ENCODE measurements around the gene GJD4. TPM values are rescaled to one million over a fixed set of nuclear protein-coding genes. Genes with fewer than 3 reads are reported as not detected.

The GJD4 gene
- total and polyA plus RNA-seq, 2 experiments from 2014 or later = not detected

GRCh38 chr10:35613107-35613440 is 7.9 kb downstream of the GJD4 start:
- Histone ChIP-seq H4K20me1 (replicated peaks; ENCODE audit: insufficient read depth) (no peaks in the 10 kb centered on the region), H3K4me3 (no peak overlapping the region), H3K27ac (ENCODE audit: low read depth) (no peak overlapping the region), H3K27me3 (ENCODE audit: insufficient read depth) (peaks cover 13% of the 10 kb centered on the region), H2AFZ (peak overlapping the region; percentile 38; the same call in 1 of the 2 replicates), H3K79me2 (replicated peaks; ENCODE audit: insufficient read depth) (no peaks in the 10 kb centered on the region), H3K36me3 (ENCODE audit: insufficient read depth) (no peaks in the 10 kb centered on the region), H3K4me2 (no peak overlapping the region), H3K4me1 (ENCODE audit: insufficient read depth) (no peaks in the 10 kb centered on the region), H3F3A (replicated peaks; ENCODE audit: low read depth) (no peaks in the 10 kb centered on the region), H3K9me2 (ENCODE audit: insufficient read depth) (no peaks in the 10 kb centered on the region)
- Mint-ChIP-seq H3K36me3 (ENCODE audit: low read depth) (peaks cover 17% of the 10 kb centered on the region), H3K4me1 (no peaks in the 10 kb centered on the region), H3K4me3 (no peak overlapping the region), H3K27me3 (ENCODE audit: insufficient read depth, low read depth, poor library complexity) (peaks cover 3% of the 10 kb centered on the region), H3K9me3 (peaks cover 23% of the 10 kb centered on the region), H3K27ac (no peak overlapping the region)
- ATAC-seq (no peak), DNase-seq (ENCODE audit: low spot score) (no peak)
- TF ChIP-seq ZNF462 (CRISPR knock-in tag; IDR thresholded peaks at IDR 0.05) (no peak), CREB1 (CRISPR knock-in tag; IDR thresholded peaks at IDR 0.05; ENCODE audit: low read depth) (no peak), REST (IDR thresholded peaks at IDR 0.05; ENCODE audit: unreplicated experiment) (no peak), POLR2AphosphoS5 (IDR thresholded peaks at IDR 0.05; ENCODE audit: low read depth) (no peak), STAT1 (IDR thresholded peaks at IDR 0.05; ENCODE audit: unreplicated experiment) (no peak), CTCF (conservative IDR thresholded peaks at IDR 0.05; ENCODE audit: low read depth in 2 of 2) (no peak), JUNB (IDR thresholded peaks at IDR 0.05; ENCODE audit: unreplicated experiment) (no peak), EZH2phosphoT487 (IDR thresholded peaks at IDR 0.05; ENCODE audit: unreplicated experiment) (no peak), EZH2 (IDR thresholded peaks at IDR 0.05; ENCODE audit: low read depth, unreplicated experiment) (no peak), ETS1 (IDR thresholded peaks at IDR 0.05) (no peak), ZNF114 (CRISPR knock-in tag; IDR thresholded peaks at IDR 0.05) (no peak), ZNF331 (CRISPR knock-in tag; IDR thresholded peaks at IDR 0.05; ENCODE audit: low read depth) (no peak), NANOG (IDR thresholded peaks at IDR 0.05; ENCODE audit: borderline replicate concordance) (no peak)
